ENCODE results near the gene DCLK2. TPM values are rescaled to one million over a fixed set of nuclear protein-coding genes. Genes with fewer than 3 reads are reported as not detected.
A peak's percentile ranks its signal among the peaks of the same experiment; 100 is the strongest.

Gene DCLK2

GRCh38 chr4:150305995-150306394, 227.8 kb downstream of the DCLK2 start:
- Histone ChIP-seq H2BK120ac (ENCODE audit: low read depth, low read length) (no peak overlapping the region), H3K9ac (ENCODE audit: low read length) (peak overlapping the region; percentile 54), H3K27ac (ENCODE audit: low read length, poor library complexity, severe bottlenecking) (peak overlapping the region; percentile 16), H3K4me3 (ENCODE audit: insufficient read depth in 1 of 2, low read depth in 1 of 2, low read length in 2 of 2) (no peak overlapping the region), H2BK12ac (ENCODE audit: low read length in 2 of 2) (no peak overlapping the region), H3K18ac (ENCODE audit: low read depth in 1 of 2, low read length in 2 of 2) (no peak overlapping the region), H2BK15ac (ENCODE audit: low read depth, poor library complexity, severe bottlenecking) (no peak overlapping the region), H3K27me3 (ENCODE audit: control insufficient read depth in 1 of 2, insufficient read depth in 1 of 2, low read length in 2 of 2) (no peaks in the 10 kb centered on the region), H4K91ac (ENCODE audit: low read length) (no peak overlapping the region), H3K79me1 (replicated peaks; ENCODE audit: low read length, poor library complexity, severe bottlenecking) (peaks cover 3% of the 10 kb centered on the region), H2AK5ac (ENCODE audit: low read length, severe bottlenecking) (no peak overlapping the region), H3K9me3 (ENCODE audit: control insufficient read depth, low read length) (no peaks in the 10 kb centered on the region), H3K23ac (ENCODE audit: low read length in 2 of 2) (no peak overlapping the region), H3K4ac (ENCODE audit: low read depth in 1 of 2, low read length in 2 of 2) (no peak overlapping the region), H3K14ac (ENCODE audit: low read length in 2 of 2) (no peak overlapping the region), H3K36me3 (ENCODE audit: control insufficient read depth in 1 of 2, insufficient read depth in 2 of 2, low read depth in 1 of 2, low read length in 2 of 2) (peaks cover 0 to 2% of the 10 kb centered on the region in 2 experiments), H3K4me1 (ENCODE audit: control insufficient read depth, insufficient read depth, low read depth, low read length) (peaks cover 3% of the 10 kb centered on the region), H2AFZ (ENCODE audit: low read depth, low read length) (no peak overlapping the region), H2BK5ac (ENCODE audit: low read depth, low read length, poor library complexity, severe bottlenecking) (no peak overlapping the region), H4K8ac (ENCODE audit: low read length) (no peak overlapping the region), H3K4me2 (ENCODE audit: low read length, poor library complexity, severe bottlenecking) (no peak overlapping the region)
- peak; percentile 28 for DNase-seq
- no CpG with 5 or more reads among the region's 2 CpGs for WGBS

- Histone ChIP-seq H3K27ac (ENCODE audit: low read length, poor library complexity, severe bottlenecking) (no peak overlapping the region), H3K4ac (ENCODE audit: low read depth in 1 of 2, low read length in 2 of 2) (no peak overlapping the region), H3K9ac (ENCODE audit: low read length) (no peak overlapping the region), H2BK5ac (ENCODE audit: low read depth, low read length, poor library complexity, severe bottlenecking) (no peak overlapping the region), H3K23ac (ENCODE audit: low read length in 2 of 2) (no peak overlapping the region), H3K79me1 (replicated peaks; ENCODE audit: low read length, poor library complexity, severe bottlenecking) (peaks cover 3% of the 10 kb centered on the region), H3K27me3 (ENCODE audit: control insufficient read depth in 1 of 2, insufficient read depth in 1 of 2, low read length in 2 of 2) (no peaks in the 10 kb centered on the region), H3K4me3 (ENCODE audit: insufficient read depth in 1 of 2, low read depth in 1 of 2, low read length in 2 of 2) (no peak overlapping the region), H4K8ac (ENCODE audit: low read length) (no peak overlapping the region), H3K14ac (ENCODE audit: low read length in 2 of 2) (no peak overlapping the region), H2AFZ (ENCODE audit: low read depth, low read length) (no peak overlapping the region), H2AK5ac (ENCODE audit: low read length, severe bottlenecking) (no peak overlapping the region), H3K9me3 (ENCODE audit: control insufficient read depth, low read length) (no peaks in the 10 kb centered on the region), H2BK15ac (ENCODE audit: low read depth, poor library complexity, severe bottlenecking) (no peak overlapping the region), H2BK120ac (ENCODE audit: low read depth, low read length) (no peak overlapping the region), H3K36me3 (ENCODE audit: control insufficient read depth in 1 of 2, insufficient read depth in 2 of 2, low read depth in 1 of 2, low read length in 2 of 2) (peaks cover 0 to 2% of the 10 kb centered on the region in 2 experiments), H2BK12ac (ENCODE audit: low read length in 2 of 2) (no peak overlapping the region), H3K4me1 (ENCODE audit: control insufficient read depth, insufficient read depth, low read depth, low read length) (peaks cover 3% of the 10 kb centered on the region), H4K91ac (ENCODE audit: low read length) (no peak overlapping the region), H3K18ac (ENCODE audit: low read depth in 1 of 2, low read length in 2 of 2) (no peak overlapping the region), H3K4me2 (ENCODE audit: low read length, poor library complexity, severe bottlenecking) (no peak overlapping the region)
- no peak for DNase-seq
- no CpG with 5 or more reads among the region's 1 CpG for WGBS
These were observed 228.5 kb downstream of the DCLK2 start for GRCh38 chr4:150306719-150307118.

Small RNA genes lying within 50 kb of the gene (small RNA-seq; reads per million reads assigned to genes)
- not detected for gene RNU7-194P (ENCODE audit: low read depth)
